ENCODE results near the gene CEBPE. TPM values are rescaled to one million over a fixed set of nuclear protein-coding genes. Genes with fewer than 3 reads are reported as not detected.

CEBPE gene
- total RNA-seq, 1 donor from 2014 or later, result not detected

DNA sequence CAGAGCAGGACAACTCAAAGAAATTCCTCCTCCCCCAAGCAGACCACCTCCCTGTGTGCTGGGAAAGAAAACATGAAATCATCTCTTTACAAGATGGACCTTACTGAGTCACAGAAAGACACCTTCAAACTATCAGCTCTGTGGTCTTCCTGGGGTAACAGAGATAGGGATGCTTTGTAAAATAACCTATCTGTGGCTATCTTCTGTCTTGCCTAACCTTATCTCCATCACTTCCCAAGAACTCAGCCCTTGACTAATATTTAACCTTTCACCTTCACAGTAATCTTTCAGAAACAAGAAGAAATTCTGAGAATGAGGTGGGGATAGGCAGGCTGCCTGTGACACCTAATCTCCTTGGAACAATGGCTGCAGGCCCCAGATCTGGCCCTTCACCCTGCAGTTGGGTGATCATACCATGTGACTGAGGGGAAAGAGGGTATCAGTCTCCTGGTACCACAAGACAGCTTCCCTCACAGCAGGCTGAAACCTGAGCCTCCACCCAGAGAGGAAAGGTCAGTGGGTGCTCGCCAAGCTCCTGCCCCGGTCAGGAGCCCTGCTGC, 27.4 kb upstream of the CEBPE start:
- Histone ChIP-seq H3K9me3 (ENCODE audit: insufficient read depth, low read depth, low read length) (no peaks in the 10 kb centered on the region), H2AFZ (ENCODE audit: low read depth, low read length) (no peak overlapping the region), H3K4me1 (ENCODE audit: insufficient read depth, low read length) (no peaks in the 10 kb centered on the region), H3K27me3 (ENCODE audit: insufficient read depth, low read length) (peaks cover 6% of the 10 kb centered on the region), H3K36me3 (ENCODE audit: insufficient read depth, low read length) (no peaks in the 10 kb centered on the region), H3K4me2 (ENCODE audit: low read length) (no peak overlapping the region), H4K20me1 (ENCODE audit: insufficient read depth, low read length) (no peaks in the 10 kb centered on the region), H3K79me2 (ENCODE audit: insufficient read depth, low read length) (no peaks in the 10 kb centered on the region), H3K27ac (ENCODE audit: low read depth, low read length) (no peak overlapping the region), H3K9ac (ENCODE audit: low read length) (no peak overlapping the region), H3K4me3 (ENCODE audit: insufficient read depth, low read depth, low read length) (no peak overlapping the region)
- H3K9me3 Mint-ChIP-seq (ENCODE audit: unreplicated experiment), result peaks cover 10% of the 10 kb centered on the region
- H3K36me3 Mint-ChIP-seq (ENCODE audit: low read depth, unreplicated experiment), result peaks cover 2% of the 10 kb centered on the region
- H3K4me1 Mint-ChIP-seq (ENCODE audit: low read depth, unreplicated experiment), result peaks cover 11% of the 10 kb centered on the region
- TF ChIP-seq, protein P1, sequence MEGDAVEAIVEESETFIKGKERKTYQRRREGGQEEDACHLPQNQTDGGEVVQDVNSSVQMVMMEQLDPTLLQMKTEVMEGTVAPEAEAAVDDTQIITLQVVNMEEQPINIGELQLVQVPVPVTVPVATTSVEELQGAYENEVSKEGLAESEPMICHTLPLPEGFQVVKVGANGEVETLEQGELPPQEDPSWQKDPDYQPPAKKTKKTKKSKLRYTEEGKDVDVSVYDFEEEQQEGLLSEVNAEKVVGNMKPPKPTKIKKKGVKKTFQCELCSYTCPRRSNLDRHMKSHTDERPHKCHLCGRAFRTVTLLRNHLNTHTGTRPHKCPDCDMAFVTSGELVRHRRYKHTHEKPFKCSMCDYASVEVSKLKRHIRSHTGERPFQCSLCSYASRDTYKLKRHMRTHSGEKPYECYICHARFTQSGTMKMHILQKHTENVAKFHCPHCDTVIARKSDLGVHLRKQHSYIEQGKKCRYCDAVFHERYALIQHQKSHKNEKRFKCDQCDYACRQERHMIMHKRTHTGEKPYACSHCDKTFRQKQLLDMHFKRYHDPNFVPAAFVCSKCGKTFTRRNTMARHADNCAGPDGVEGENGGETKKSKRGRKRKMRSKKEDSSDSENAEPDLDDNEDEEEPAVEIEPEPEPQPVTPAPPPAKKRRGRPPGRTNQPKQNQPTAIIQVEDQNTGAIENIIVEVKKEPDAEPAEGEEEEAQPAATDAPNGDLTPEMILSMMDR (IDR thresholded peaks at IDR 0.05; ENCODE audit: insufficient read depth, low read depth, low read length), result no peak
- TF ChIP-seq EZH2 (IDR thresholded peaks at IDR 0.05; ENCODE audit: insufficient read depth, low read length), result no peak
- H3K4me3 Mint-ChIP-seq (ENCODE audit: unreplicated experiment), result no peak overlapping the region
- no peak for DNase-seq (ENCODE audit: low read depth)
- no peak overlapping the region for H3K27ac Mint-ChIP-seq (ENCODE audit: unreplicated experiment)
- peaks cover 3% of the 10 kb centered on the region for H3K27me3 Mint-ChIP-seq (ENCODE audit: low read depth, unreplicated experiment)
- FAIRE-seq, result no peak

DNA sequence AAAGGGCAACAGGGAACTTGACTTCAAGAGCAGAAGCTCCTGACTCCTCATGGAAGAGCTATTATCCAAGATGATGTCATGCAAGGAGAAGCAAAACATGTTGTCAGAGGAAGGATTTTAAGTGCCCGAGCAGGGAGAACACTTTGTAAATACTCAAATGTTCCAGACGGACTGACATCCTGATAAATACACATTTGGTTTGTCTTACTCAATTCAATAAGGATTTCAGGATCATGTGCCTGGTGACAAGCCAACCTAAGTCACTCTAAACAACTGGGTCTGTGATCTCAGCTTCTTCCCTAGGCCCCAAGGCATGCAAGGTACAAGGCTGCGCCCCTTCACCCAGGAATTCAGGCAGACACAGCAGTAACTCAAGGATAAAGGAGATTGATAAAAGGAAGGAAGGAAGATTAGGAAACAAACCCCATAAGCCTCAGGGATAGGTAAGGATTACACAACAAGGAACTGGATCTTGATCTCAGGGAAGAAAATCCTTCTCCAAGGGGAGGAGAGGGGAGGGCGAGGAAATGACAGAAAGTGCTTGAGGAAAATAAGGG, 26.8 kb upstream of the CEBPE start:
- FAIRE-seq, result no peak
- H3K27ac Mint-ChIP-seq (ENCODE audit: unreplicated experiment), result no peak overlapping the region

More for the DNA sequence above, 26.8 kb upstream of the CEBPE start:
- Histone ChIP-seq H3K27me3 (ENCODE audit: insufficient read depth, low read length) (peaks cover 6% of the 10 kb centered on the region), H2AFZ (ENCODE audit: low read depth, low read length) (no peak overlapping the region), H3K4me3 (ENCODE audit: insufficient read depth, low read depth, low read length) (no peak overlapping the region), H3K4me2 (ENCODE audit: low read length) (no peak overlapping the region), H3K4me1 (ENCODE audit: insufficient read depth, low read length) (no peaks in the 10 kb centered on the region), H3K36me3 (ENCODE audit: insufficient read depth, low read length) (no peaks in the 10 kb centered on the region), H3K9me3 (ENCODE audit: insufficient read depth, low read depth, low read length) (no peaks in the 10 kb centered on the region), H4K20me1 (ENCODE audit: insufficient read depth, low read length) (no peaks in the 10 kb centered on the region), H3K79me2 (ENCODE audit: insufficient read depth, low read length) (no peaks in the 10 kb centered on the region), H3K9ac (ENCODE audit: low read length) (no peak overlapping the region), H3K27ac (ENCODE audit: low read depth, low read length) (no peak overlapping the region)
- TF ChIP-seq EZH2 (IDR thresholded peaks at IDR 0.05; ENCODE audit: insufficient read depth, low read length), result no peak
- TF ChIP-seq, protein P1 (IDR thresholded peaks at IDR 0.05; ENCODE audit: insufficient read depth, low read depth, low read length), result no peak
- no peak for DNase-seq (ENCODE audit: low read depth)
- Mint-ChIP-seq H3K4me1 (ENCODE audit: low read depth, unreplicated experiment) (peaks cover 11% of the 10 kb centered on the region), H3K4me3 (ENCODE audit: unreplicated experiment) (peak overlapping the region; percentile 30), H3K9me3 (ENCODE audit: unreplicated experiment) (peaks cover 10% of the 10 kb centered on the region), H3K27me3 (ENCODE audit: low read depth, unreplicated experiment) (peaks cover 3% of the 10 kb centered on the region), H3K36me3 (ENCODE audit: low read depth, unreplicated experiment) (peaks cover 2% of the 10 kb centered on the region)

Measured in astrocyte (in vitro differentiated cells and primary cell).